ENCODE results near the gene AKAP8L. TPM values are rescaled to one million over a fixed set of nuclear protein-coding genes. Genes with fewer than 3 reads are reported as not detected.

AKAP8L gene
- total and polyA plus RNA-seq, 10 of the 15 experiments (the other 5 are each of a cell fraction or from before 2014, with no cell fraction given), result 0.66 to 64.3 (median 40.0) TPM

- TF ChIP-seq, protein P1, sequence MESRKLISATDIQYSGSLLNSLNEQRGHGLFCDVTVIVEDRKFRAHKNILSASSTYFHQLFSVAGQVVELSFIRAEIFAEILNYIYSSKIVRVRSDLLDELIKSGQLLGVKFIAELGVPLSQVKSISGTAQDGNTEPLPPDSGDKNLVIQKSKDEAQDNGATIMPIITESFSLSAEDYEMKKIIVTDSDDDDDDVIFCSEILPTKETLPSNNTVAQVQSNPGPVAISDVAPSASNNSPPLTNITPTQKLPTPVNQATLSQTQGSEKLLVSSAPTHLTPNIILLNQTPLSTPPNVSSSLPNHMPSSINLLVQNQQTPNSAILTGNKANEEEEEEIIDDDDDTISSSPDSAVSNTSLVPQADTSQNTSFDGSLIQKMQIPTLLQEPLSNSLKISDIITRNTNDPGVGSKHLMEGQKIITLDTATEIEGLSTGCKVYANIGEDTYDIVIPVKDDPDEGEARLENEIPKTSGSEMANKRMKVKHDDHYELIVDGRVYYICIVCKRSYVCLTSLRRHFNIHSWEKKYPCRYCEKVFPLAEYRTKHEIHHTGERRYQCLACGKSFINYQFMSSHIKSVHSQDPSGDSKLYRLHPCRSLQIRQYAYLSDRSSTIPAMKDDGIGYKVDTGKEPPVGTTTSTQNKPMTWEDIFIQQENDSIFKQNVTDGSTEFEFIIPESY (IDR thresholded peaks at IDR 0.05), result no peak
- TF ChIP-seq ATF3 (IDR thresholded peaks at IDR 0.05; ENCODE audit: borderline replicate concordance, extremely low read depth, low read depth, low read length), result no peak
- TF ChIP-seq, protein P2, sequence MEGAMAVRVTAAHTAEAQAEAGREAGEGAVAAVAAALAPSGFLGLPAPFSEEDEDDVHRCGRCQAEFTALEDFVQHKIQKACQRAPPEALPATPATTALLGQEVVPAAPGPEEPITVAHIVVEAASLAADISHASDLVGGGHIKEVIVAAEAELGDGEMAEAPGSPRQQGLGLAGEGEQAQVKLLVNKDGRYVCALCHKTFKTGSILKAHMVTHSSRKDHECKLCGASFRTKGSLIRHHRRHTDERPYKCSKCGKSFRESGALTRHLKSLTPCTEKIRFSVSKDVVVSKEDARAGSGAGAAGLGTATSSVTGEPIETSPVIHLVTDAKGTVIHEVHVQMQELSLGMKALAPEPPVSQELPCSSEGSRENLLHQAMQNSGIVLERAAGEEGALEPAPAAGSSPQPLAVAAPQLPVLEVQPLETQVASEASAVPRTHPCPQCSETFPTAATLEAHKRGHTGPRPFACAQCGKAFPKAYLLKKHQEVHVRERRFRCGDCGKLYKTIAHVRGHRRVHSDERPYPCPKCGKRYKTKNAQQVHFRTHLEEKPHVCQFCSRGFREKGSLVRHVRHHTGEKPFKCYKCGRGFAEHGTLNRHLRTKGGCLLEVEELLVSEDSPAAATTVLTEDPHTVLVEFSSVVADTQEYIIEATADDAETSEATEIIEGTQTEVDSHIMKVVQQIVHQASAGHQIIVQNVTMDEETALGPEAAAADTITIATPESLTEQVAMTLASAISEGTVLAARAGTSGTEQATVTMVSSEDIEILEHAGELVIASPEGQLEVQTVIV (IDR thresholded peaks at IDR 0.05; ENCODE audit: borderline replicate concordance, partially characterized antibody), result no peak
- no peak for TF ChIP-seq MYB (IDR thresholded peaks at IDR 0.05; ENCODE audit: borderline replicate concordance, low read depth, low read length)
These were observed 21.2 kb upstream of the AKAP8L start (continued) for GRCh38 chr19:15439821-15440641.
